ENCODE data around the gene ARGFX.

ARGFX gene

GRCh38 chr3:121601212-121601812 lies 33.6 kb downstream of the ARGFX start:
- H3K4me1 ChIP-seq (ENCODE audit: insufficient read depth, low read length, severe bottlenecking) = peaks cover 5% of the 10 kb centered on the region
- H3K9me2 ChIP-seq (ENCODE audit: low read depth, low read length) = no peaks in the 10 kb centered on the region
- H3K79me2 ChIP-seq (ENCODE audit: insufficient read depth, low read length) = no peaks in the 10 kb centered on the region
- no peak overlapping the region for H3K4me3 ChIP-seq (ENCODE audit: low read depth, low read length, poor library complexity, severe bottlenecking)
- no peak overlapping the region for H3K27ac ChIP-seq (ENCODE audit: low read depth, low read length, poor library complexity, severe bottlenecking)
- no peak overlapping the region for H2AFZ ChIP-seq (ENCODE audit: low read length)
- no peak overlapping the region for H3K9ac ChIP-seq (ENCODE audit: low read length)
- no peak overlapping the region for H3K4me2 ChIP-seq (ENCODE audit: low read length)
- H4K20me1 ChIP-seq (ENCODE audit: insufficient read depth, low read length) = no peaks in the 10 kb centered on the region
- H3F3A ChIP-seq (ENCODE audit: insufficient read depth, low read length) = no peaks in the 10 kb centered on the region
- no peaks in the 10 kb centered on the region for H3K36me3 ChIP-seq (ENCODE audit: insufficient read depth, low read length)
- TF ChIP-seq EZH2 (IDR thresholded peaks at IDR 0.05; ENCODE audit: borderline replicate concordance, low read length) (no peak), CTCF (IDR thresholded peaks at IDR 0.05; ENCODE audit: low read length) (no peak)
- no peaks in the 10 kb centered on the region for H3K9me3 ChIP-seq (ENCODE audit: low read length)
- no peaks in the 10 kb centered on the region for H3K27me3 ChIP-seq (ENCODE audit: insufficient read depth, low read length)

GRCh38 chr3:121604759-121605158 lies 37.0 kb downstream of the ARGFX start:
- Histone ChIP-seq H3K4me2 (ENCODE audit: low read length) (no peak overlapping the region), H3K27me3 (ENCODE audit: insufficient read depth, low read length) (no peaks in the 10 kb centered on the region), H3K4me3 (ENCODE audit: low read depth, low read length, poor library complexity, severe bottlenecking) (no peak overlapping the region), H3K36me3 (ENCODE audit: insufficient read depth, low read length) (no peaks in the 10 kb centered on the region), H2AFZ (ENCODE audit: low read length) (no peak overlapping the region), H3F3A (ENCODE audit: insufficient read depth, low read length) (no peaks in the 10 kb centered on the region), H3K9ac (ENCODE audit: low read length) (no peak overlapping the region), H3K79me2 (ENCODE audit: insufficient read depth, low read length) (no peaks in the 10 kb centered on the region), H4K20me1 (ENCODE audit: insufficient read depth, low read length) (no peaks in the 10 kb centered on the region), H3K27ac (ENCODE audit: low read depth, low read length, poor library complexity, severe bottlenecking) (no peak overlapping the region), H3K9me2 (ENCODE audit: low read depth, low read length) (no peaks in the 10 kb centered on the region), H3K9me3 (ENCODE audit: low read length) (no peaks in the 10 kb centered on the region), H3K4me1 (ENCODE audit: insufficient read depth, low read length, severe bottlenecking) (no peaks in the 10 kb centered on the region)
- TF ChIP-seq CTCF (IDR thresholded peaks at IDR 0.05; ENCODE audit: low read length) (no peak), EZH2 (IDR thresholded peaks at IDR 0.05; ENCODE audit: borderline replicate concordance, low read length) (no peak)

- H3K27me3 ChIP-seq (ENCODE audit: insufficient read depth, low read length) = no peaks in the 10 kb centered on the region
- no peak overlapping the region for H3K4me2 ChIP-seq (ENCODE audit: low read length)
- H3K9ac ChIP-seq (ENCODE audit: low read length) = no peak overlapping the region
- H3K9me3 ChIP-seq (ENCODE audit: low read length) = no peaks in the 10 kb centered on the region
- no peaks in the 10 kb centered on the region for H3K36me3 ChIP-seq (ENCODE audit: insufficient read depth, low read length)
- H3K27ac ChIP-seq (ENCODE audit: low read depth, low read length, poor library complexity, severe bottlenecking) = no peak overlapping the region
- no peaks in the 10 kb centered on the region for H3K4me1 ChIP-seq (ENCODE audit: insufficient read depth, low read length, severe bottlenecking)
- H3F3A ChIP-seq (ENCODE audit: insufficient read depth, low read length) = no peaks in the 10 kb centered on the region
- no peaks in the 10 kb centered on the region for H3K79me2 ChIP-seq (ENCODE audit: insufficient read depth, low read length)
- no peaks in the 10 kb centered on the region for H4K20me1 ChIP-seq (ENCODE audit: insufficient read depth, low read length)
- H3K9me2 ChIP-seq (ENCODE audit: low read depth, low read length) = no peaks in the 10 kb centered on the region
- H2AFZ ChIP-seq (ENCODE audit: low read length) = no peak overlapping the region
- TF ChIP-seq CTCF (IDR thresholded peaks at IDR 0.05; ENCODE audit: low read length) = no peak
- TF ChIP-seq EZH2 (IDR thresholded peaks at IDR 0.05; ENCODE audit: borderline replicate concordance, low read length) = no peak
- no peak overlapping the region for H3K4me3 ChIP-seq (ENCODE audit: low read depth, low read length, poor library complexity, severe bottlenecking)
Observed at GRCh38 chr3:121606106-121606505, 38.4 kb downstream of the ARGFX start.

Measured in OCI-LY1 (cell line).